HepG2 (cell line): ENCODE measurements around the gene SCYL1. TPM values are rescaled to one million over a fixed set of nuclear protein-coding genes. Genes with fewer than 3 reads are reported as not detected.
A peak's percentile ranks its signal among the peaks of the same experiment; 100 is the strongest.

Experiments used
- ATRX ChIP-seq: sonication (generic); formaldehyde crosslinking; IDR thresholded peaks from 2 replicates; pipeline ENCODE4 v1.4.0; 2020; ENCODE audit warnings: missing genetic modification reagents, borderline replicate concordance
- DNMT3B ChIP-seq: conservative IDR thresholded peaks from 2 replicates; pipeline ENCODE4 v1.6.1; 2016; ENCODE audit warnings: missing biosample characterization, control low read depth
- ELF3 ChIP-seq: IDR thresholded peaks from 2 replicates; pipeline ENCODE4 v1.6.1; 2016; ENCODE audit warnings: missing genetic modification reagents, missing compliant biosample characterization
- HINFP ChIP-seq: sonication (generic); formaldehyde crosslinking; IDR thresholded peaks from 2 replicates; pipeline ENCODE4 v1.4.0; 2020; ENCODE audit warnings: low read depth, mild to moderate bottlenecking, missing genetic modification reagents
- HMGXB3 ChIP-seq: sonication (generic); formaldehyde crosslinking; IDR thresholded peaks from 2 replicates; pipeline ENCODE4 v1.4.0; 2020; ENCODE audit warnings: missing genetic modification reagents, borderline replicate concordance
- JUNB ChIP-seq: sonication (generic); formaldehyde crosslinking; IDR thresholded peaks from 2 replicates; pipeline ENCODE4 v1.8.0; 2022; ENCODE audit warnings: missing genetic modification reagents, mild to moderate bottlenecking, borderline replicate concordance
- KDM6A ChIP-seq: IDR thresholded peaks from 2 replicates; pipeline ENCODE4 v1.6.1; 2016; ENCODE audit warnings: low read depth
- MXD1 ChIP-seq: sonication (generic); formaldehyde crosslinking; IDR thresholded peaks from 2 replicates; pipeline ENCODE4 v1.4.0; 2020; ENCODE audit warnings: mild to moderate bottlenecking, missing genetic modification reagents
- NFYB ChIP-seq: sonication (generic); formaldehyde crosslinking; IDR thresholded peaks from 2 replicates; pipeline ENCODE4 v1.4.0; 2020; ENCODE audit warnings: missing genetic modification reagents
- RAD21 ChIP-seq: fragments of 450-650 bp; formaldehyde crosslinking; IDR thresholded peaks from 2 replicates; pipeline ENCODE4 v1.5.0; 2020; ENCODE audit warnings: mild to moderate bottlenecking
- RELA ChIP-seq: sonication (generic); formaldehyde crosslinking; IDR thresholded peaks from 2 replicates; pipeline ENCODE4 v1.4.0; 2020; ENCODE audit warnings: missing genetic modification reagents
- SP5 ChIP-seq: IDR thresholded peaks from 2 replicates; pipeline ENCODE4 v1.6.1; 2016; ENCODE audit warnings: low read depth, borderline replicate concordance
- TCF12 ChIP-seq, 2 experiments: fragments of 450-650 bp in 1 of 2; sonication (generic) in 1 of 2; formaldehyde crosslinking in 1 of 2; IDR thresholded peaks; 2 replicates each; pipeline versions ENCODE4 v1.6.1 to v1.8.0; 2017 to 2022; ENCODE audit warnings: antibody characterized with exemption in 1 of 2, mild to moderate bottlenecking in 1 of 2, missing genetic modification reagents in 1 of 2, moderate library complexity in 1 of 2
- ZBTB20 ChIP-seq: sonication (generic); formaldehyde crosslinking; IDR thresholded peaks from 2 replicates; pipeline ENCODE4 v1.8.1; 2023; ENCODE audit warnings: missing genetic modification reagents, low read depth, mild to moderate bottlenecking, borderline replicate concordance
- ZBTB42 ChIP-seq: sonication (generic); formaldehyde crosslinking; IDR thresholded peaks from 2 replicates; pipeline ENCODE4 v1.5.0; 2020; ENCODE audit warnings: mild to moderate bottlenecking, missing genetic modification reagents
- ZNF670 ChIP-seq: sonication (generic); formaldehyde crosslinking; IDR thresholded peaks from 2 replicates; pipeline ENCODE4 v1.8.0; 2022; ENCODE audit warnings: mild to moderate bottlenecking, missing genetic modification reagents, borderline replicate concordance
- ZNF7 ChIP-seq: IDR thresholded peaks from 2 replicates; pipeline ENCODE4 v1.6.1; 2016; ENCODE audit warnings: missing biosample characterization, missing genetic modification reagents
- ZNF720 ChIP-seq: sonication (generic); formaldehyde crosslinking; IDR thresholded peaks from 2 replicates; pipeline ENCODE4 v1.4.0; 2020; ENCODE audit warnings: missing genetic modification reagents
- ZNF737 ChIP-seq: sonication (generic); formaldehyde crosslinking; IDR thresholded peaks from 2 replicates; pipeline ENCODE4 v1.5.0; 2020; ENCODE audit warnings: missing genetic modification reagents, mild to moderate bottlenecking, borderline replicate concordance
- ZSCAN31 ChIP-seq: sonication (generic); formaldehyde crosslinking; IDR thresholded peaks from 2 replicates; pipeline ENCODE4 v1.5.0; 2020; ENCODE audit warnings: low read depth, mild to moderate bottlenecking, missing genetic modification reagents
- ZZZ3 ChIP-seq: sonication (generic); formaldehyde crosslinking; IDR thresholded peaks from 2 replicates; pipeline ENCODE4 v1.4.0; 2020; ENCODE audit warnings: missing genetic modification reagents, mild to moderate bottlenecking, borderline replicate concordance
- polyA plus RNA-seq, 8 experiments: library from polyadenylated mRNA; depleted of rRNA in 3 of 8; stranded (reverse) in 7 of 8; unstranded in 1 of 8; fragments of >200 nt; fragmentation: Illumina TruSeq in 4 of 8; extraction: Trizol in 4 of 8; gene quantifications; 2 replicates each; pipeline versions ENCODE4 v1.2.1 to v1.2.3, GENCODE V29; 2011 to 2016; ENCODE audit warnings: low read depth in 4 of 8, missing spikeins in 1 of 8, mixed read lengths in 1 of 8; ENCODE audit not compliant: insufficient read depth in 1 of 8
- total RNA-seq, 5 experiments: library from RNA; depleted of rRNA; stranded (reverse); fragments of >200 nt; fragmentation: Illumina TruSeq; extraction: Trizol; gene quantifications; 2 replicates each; pipeline ENCODE4 v1.2.3, GENCODE V29; 2016; ENCODE audit warnings: low read depth in 1 of 5
- TF ChIP-seq, protein P1 (sequence below): sonication (generic); formaldehyde crosslinking; IDR thresholded peaks from 2 replicates; pipeline ENCODE4 v1.4.0; 2020; ENCODE audit warnings: mild to moderate bottlenecking, missing genetic modification reagents

SCYL1 gene
- total and polyA plus RNA-seq, 2 of the 13 experiments (the other 11 are each of a cell fraction or from before 2014, with no cell fraction given): 65.9 to 103 TPM

- TF ChIP-seq RAD21 (CRISPR knock-in tag): peak; percentile 80
- TF ChIP-seq ZBTB20 (CRISPR knock-in tag): no peak; the same call in 1 of the 2 replicates
- TF ChIP-seq ZNF720 (CRISPR knock-in tag): no peak
- no peak for TF ChIP-seq ATRX (CRISPR knock-in tag)
- TF ChIP-seq RELA: no peak
- TF ChIP-seq ZBTB42 (CRISPR knock-in tag): no peak
- no peak for TF ChIP-seq HINFP
- no peak for TF ChIP-seq HMGXB3 (CRISPR knock-in tag)
- TF ChIP-seq ZNF670 (CRISPR knock-in tag): no peak
- TF ChIP-seq ZZZ3 (CRISPR knock-in tag): no peak
- no peak for TF ChIP-seq KDM6A
- TF ChIP-seq ZNF7 (CRISPR knock-in tag): no peak
- peak; percentile 42; the same call in 1 of the 2 replicates for TF ChIP-seq MXD1
- no peak for TF ChIP-seq ZNF737 (CRISPR knock-in tag)
- TF ChIP-seq DNMT3B (CRISPR knock-in tag): no peak
- no peak for TF ChIP-seq NFYB (CRISPR knock-in tag)
- no peak for TF ChIP-seq ZSCAN31 (CRISPR knock-in tag)
- TF ChIP-seq SP5 (CRISPR knock-in tag): peak; percentile 16; the same call in 1 of the 2 replicates
- no peak for TF ChIP-seq TCF12 (IDR thresholded peaks at IDR 0.05)
- TF ChIP-seq TCF12 (CRISPR knock-in tag; IDR thresholded peaks at IDR 0.05): peak; percentile 43; the same call in 1 of the 2 replicates
- TF ChIP-seq, protein P1, sequence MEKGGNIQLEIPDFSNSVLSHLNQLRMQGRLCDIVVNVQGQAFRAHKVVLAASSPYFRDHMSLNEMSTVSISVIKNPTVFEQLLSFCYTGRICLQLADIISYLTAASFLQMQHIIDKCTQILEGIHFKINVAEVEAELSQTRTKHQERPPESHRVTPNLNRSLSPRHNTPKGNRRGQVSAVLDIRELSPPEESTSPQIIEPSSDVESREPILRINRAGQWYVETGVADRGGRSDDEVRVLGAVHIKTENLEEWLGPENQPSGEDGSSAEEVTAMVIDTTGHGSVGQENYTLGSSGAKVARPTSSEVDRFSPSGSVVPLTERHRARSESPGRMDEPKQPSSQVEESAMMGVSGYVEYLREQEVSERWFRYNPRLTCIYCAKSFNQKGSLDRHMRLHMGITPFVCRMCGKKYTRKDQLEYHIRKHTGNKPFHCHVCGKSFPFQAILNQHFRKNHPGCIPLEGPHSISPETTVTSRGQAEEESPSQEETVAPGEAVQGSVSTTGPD (CRISPR knock-in tag): no peak
- TF ChIP-seq ELF3 (CRISPR knock-in tag): no peak
- TF ChIP-seq JUNB (CRISPR knock-in tag): no peak
These were observed 49.4 kb downstream of the SCYL1 start (continued) for GRCh38 chr11:65574109-65574810.
